ENCODE results near the gene KIAA1586.

GRCh38 chr6:57102976-57103375 is 56.5 kb downstream of the KIAA1586 start:
- TF ChIP-seq, protein P1, sequence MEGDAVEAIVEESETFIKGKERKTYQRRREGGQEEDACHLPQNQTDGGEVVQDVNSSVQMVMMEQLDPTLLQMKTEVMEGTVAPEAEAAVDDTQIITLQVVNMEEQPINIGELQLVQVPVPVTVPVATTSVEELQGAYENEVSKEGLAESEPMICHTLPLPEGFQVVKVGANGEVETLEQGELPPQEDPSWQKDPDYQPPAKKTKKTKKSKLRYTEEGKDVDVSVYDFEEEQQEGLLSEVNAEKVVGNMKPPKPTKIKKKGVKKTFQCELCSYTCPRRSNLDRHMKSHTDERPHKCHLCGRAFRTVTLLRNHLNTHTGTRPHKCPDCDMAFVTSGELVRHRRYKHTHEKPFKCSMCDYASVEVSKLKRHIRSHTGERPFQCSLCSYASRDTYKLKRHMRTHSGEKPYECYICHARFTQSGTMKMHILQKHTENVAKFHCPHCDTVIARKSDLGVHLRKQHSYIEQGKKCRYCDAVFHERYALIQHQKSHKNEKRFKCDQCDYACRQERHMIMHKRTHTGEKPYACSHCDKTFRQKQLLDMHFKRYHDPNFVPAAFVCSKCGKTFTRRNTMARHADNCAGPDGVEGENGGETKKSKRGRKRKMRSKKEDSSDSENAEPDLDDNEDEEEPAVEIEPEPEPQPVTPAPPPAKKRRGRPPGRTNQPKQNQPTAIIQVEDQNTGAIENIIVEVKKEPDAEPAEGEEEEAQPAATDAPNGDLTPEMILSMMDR (CRISPR knock-in tag; IDR thresholded peaks at IDR 0.05), result no peak
- TF ChIP-seq NFYB (CRISPR knock-in tag; IDR thresholded peaks at IDR 0.05), result no peak
- TF ChIP-seq CEBPB (IDR thresholded peaks at IDR 0.05; ENCODE audit: borderline replicate concordance, low read depth, low read length), result no peak
- TF ChIP-seq CREM (IDR thresholded peaks at IDR 0.05), result no peak
- no peak for TF ChIP-seq CREM (CRISPR knock-in tag; IDR thresholded peaks at IDR 0.05)
- TF ChIP-seq ZNF331 (CRISPR knock-in tag; IDR thresholded peaks at IDR 0.05), result no peak
- TF ChIP-seq, protein P2, sequence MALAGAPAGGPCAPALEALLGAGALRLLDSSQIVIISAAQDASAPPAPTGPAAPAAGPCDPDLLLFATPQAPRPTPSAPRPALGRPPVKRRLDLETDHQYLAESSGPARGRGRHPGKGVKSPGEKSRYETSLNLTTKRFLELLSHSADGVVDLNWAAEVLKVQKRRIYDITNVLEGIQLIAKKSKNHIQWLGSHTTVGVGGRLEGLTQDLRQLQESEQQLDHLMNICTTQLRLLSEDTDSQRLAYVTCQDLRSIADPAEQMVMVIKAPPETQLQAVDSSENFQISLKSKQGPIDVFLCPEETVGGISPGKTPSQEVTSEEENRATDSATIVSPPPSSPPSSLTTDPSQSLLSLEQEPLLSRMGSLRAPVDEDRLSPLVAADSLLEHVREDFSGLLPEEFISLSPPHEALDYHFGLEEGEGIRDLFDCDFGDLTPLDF (CRISPR knock-in tag; IDR thresholded peaks at IDR 0.05), result no peak
- no peak for TF ChIP-seq CHD2 (IDR thresholded peaks at IDR 0.05; ENCODE audit: low read depth, low read length)
- no peak for TF ChIP-seq EZH2 (conservative IDR thresholded peaks at IDR 0.05; ENCODE audit: low read depth, low read length)
